Mesenteric fat pad (tissue), 1 donor: ENCODE results near the gene DZIP1. TPM values are rescaled to one million over a fixed set of nuclear protein-coding genes. Genes with fewer than 3 reads are reported as not detected.
A peak's percentile ranks its signal among the peaks of the same experiment; 100 is the strongest.
"Not testable (repeated sequence)": the region's sequence is repeated elsewhere in the genome, so short reads cannot be mapped to it uniquely, and the experiment has no call there.

Experiments
- DNase-seq: peaks from one replicate; pipeline ENCODE4 v3.0.0-alpha.2; 2020; ENCODE audit warnings: low spot score
- long read RNA-seq: library from polyadenylated mRNA; unstranded; transcript quantifications from one replicate; pipeline ENCODE4 v2.0.0, GENCODE V29; 2020
- total RNA-seq: library from RNA; stranded (reverse); fragmentation: NEBNext Ultra II Directional; extraction: Animal tissue kit (Norgen Biotek cat#: 25700); gene quantifications from one replicate; pipeline ENCODE4 v1.2.1, GENCODE V29; 2021
- donor health status: DM: yes; HTN: yes; CAD: no.

DZIP1 gene
- 7.8 TPM for total RNA-seq
- long read RNA-seq, full-length matches to known transcripts: 1 of 8 reads
- long read RNA-seq, partial matches to known transcripts: 5 of 8 reads
- long read RNA-seq, other reads (novel, unspliced or antisense): 2 of 8 reads

GRCh38 chr13:95644601-95645052 is at the start of gene DZIP1:
DZIP1 (minus strand) TSS chr13:95644706; CDS start chr13:95642029, 2,677 bp downstream.
- no peak for DNase-seq

- DNase-seq: not testable (repeated sequence)
Measured at GRCh38 chr13:95690986-95691385, 46.5 kb upstream of the DZIP1 start.

- DNase-seq: no peak
Measured at GRCh38 chr13:95689582-95689926, 45.0 kb upstream of the DZIP1 start.

GRCh38 chr13:95684960-95685359 is 40.5 kb upstream of the DZIP1 start:
- not testable (repeated sequence) for DNase-seq

- no peak for DNase-seq
Measured at GRCh38 chr13:95684418-95684817, 39.9 kb upstream of the DZIP1 start.

GRCh38 chr13:95679722-95680121 is 35.2 kb upstream of the DZIP1 start:
- no peak for DNase-seq

- DNase-seq: no peak
Measured at GRCh38 chr13:95678967-95679366, 34.5 kb upstream of the DZIP1 start.

- no peak for DNase-seq
Measured at GRCh38 chr13:95677564-95678266, 33.2 kb upstream of the DZIP1 start.

- peak; percentile 100 for DNase-seq
Measured at GRCh38 chr13:95676762-95677563, 32.5 kb upstream of the DZIP1 start, which contains the start of gene DNAJC3. DNAJC3 (plus strand) TSS chr13:95677139; CDS start chr13:95677256, 117 bp downstream.

GRCh38 chr13:95676105-95676761 is 31.7 kb upstream of the DZIP1 start:
- no peak for DNase-seq

- no peak for DNase-seq
Measured at GRCh38 chr13:95671597-95671996, 27.1 kb upstream of the DZIP1 start.

- not testable (repeated sequence) for DNase-seq
Measured at GRCh38 chr13:95667235-95667634, 22.7 kb upstream of the DZIP1 start.

GRCh38 chr13:95660981-95661581 is 16.6 kb upstream of the DZIP1 start:
- no peak for DNase-seq

GRCh38 chr13:95659500-95659899 is 15.0 kb upstream of the DZIP1 start:
- no peak for DNase-seq

- DNase-seq: no peak
Measured at GRCh38 chr13:95656386-95657015, 12.0 kb upstream of the DZIP1 start.

- no peak for DNase-seq
Measured at GRCh38 chr13:95652821-95653220, 8.3 kb upstream of the DZIP1 start.

- no peak for DNase-seq
Measured at GRCh38 chr13:95652244-95652764, 7.8 kb upstream of the DZIP1 start.

GRCh38 chr13:95650696-95651095 is 6.2 kb upstream of the DZIP1 start:
- DNase-seq: no peak

GRCh38 chr13:95647321-95647720 is 2.8 kb upstream of the DZIP1 start:
- no peak for DNase-seq

- no peak for DNase-seq
Measured at GRCh38 chr13:95643936-95644598, 439 bp downstream of the DZIP1 start.
